Activated T-helper 17 cell treated with anti-CD3 and anti-CD28 coated beads, Interleukin-2, amount 50 U/mL, for 72 hours (primary cell): Measurements from ENCODE around the gene ACBD5. TPM values are rescaled to one million over a fixed set of nuclear protein-coding genes. Genes with fewer than 3 reads are reported as not detected.
"Not testable (repeated sequence)": the region's sequence is repeated elsewhere in the genome, so short reads cannot be mapped to it uniquely, and the experiment has no call there.

Experiments used
- ATAC-seq: fragments of 150-1000 bp; cut with Tn5 transposase; replicated peaks from 2 replicates; pipeline ENCODE4 v1.10.0; 2021; ENCODE audit warnings: mild to moderate bottlenecking, moderate library complexity
- H3K27ac Mint-ChIP-seq: one replicate; pipeline ENCODE4 v1.8.0; 2022; ENCODE audit warnings: mixed read lengths
- H3K27me3 Mint-ChIP-seq: one replicate; pipeline ENCODE4 v1.8.0; 2022; ENCODE audit warnings: mixed read lengths
- H3K36me3 Mint-ChIP-seq: one replicate; pipeline ENCODE4 v1.8.0; 2022; ENCODE audit warnings: low read depth, mild to moderate bottlenecking, mixed read lengths
- H3K4me1 Mint-ChIP-seq: one replicate; pipeline ENCODE4 v1.8.0; 2022; ENCODE audit warnings: mixed read lengths
- H3K4me3 Mint-ChIP-seq: one replicate; pipeline ENCODE4 v1.8.0; 2022; ENCODE audit warnings: mild to moderate bottlenecking, mixed read lengths
- H3K9me3 Mint-ChIP-seq: one replicate; pipeline ENCODE4 v1.8.0; 2022; ENCODE audit warnings: mixed read lengths
- total RNA-seq, 2 donors: library from RNA; stranded (reverse); gene quantifications; one replicate each; pipeline ENCODE4 v1.2.3, GENCODE V29; 2022

The ACBD5 gene
- total RNA-seq, 2 donors from 2014 or later: 25.9 to 27.4 TPM

- Mint-ChIP-seq H3K27ac (no peak overlapping the region), H3K9me3 (no peaks in the 10 kb centered on the region)
- no peak for ATAC-seq
Observed at GRCh38 chr10:27247006-27247405, 6.4 kb upstream of the ACBD5 start.

GRCh38 chr10:27245836-27246235, 5.2 kb upstream of the ACBD5 start:
- no peak overlapping the region for H3K4me3 Mint-ChIP-seq
- peaks cover 16% of the 10 kb centered on the region for H3K36me3 Mint-ChIP-seq
- no peak overlapping the region for H3K27ac Mint-ChIP-seq
- H3K27me3 Mint-ChIP-seq: no peaks in the 10 kb centered on the region
- H3K9me3 Mint-ChIP-seq: no peaks in the 10 kb centered on the region
- no peak for ATAC-seq
- peaks cover 15% of the 10 kb centered on the region for H3K4me1 Mint-ChIP-seq

More at GRCh38 chr10:27247006-27247405, 6.4 kb upstream of the ACBD5 start:
- Mint-ChIP-seq H3K4me1 (peaks cover 15% of the 10 kb centered on the region), H3K27me3 (no peaks in the 10 kb centered on the region), H3K4me3 (no peak overlapping the region), H3K36me3 (peaks cover 14% of the 10 kb centered on the region)

- Mint-ChIP-seq H3K4me1 (peaks cover 15% of the 10 kb centered on the region), H3K9me3 (no peaks in the 10 kb centered on the region), H3K27me3 (no peaks in the 10 kb centered on the region), H3K27ac (no peak overlapping the region), H3K36me3 (peaks cover 21% of the 10 kb centered on the region), H3K4me3 (peak overlapping the region; percentile 93)
- no peak for ATAC-seq
Observed at GRCh38 chr10:27244976-27245375, 4.4 kb upstream of the ACBD5 start.

- peaks cover 33% of the 10 kb centered on the region for H3K36me3 Mint-ChIP-seq
- ATAC-seq: peak; percentile 62
Observed at GRCh38 chr10:27242951-27243551, 2.5 kb upstream of the ACBD5 start.

GRCh38 chr10:27242473-27242950, 1.9 kb upstream of the ACBD5 start:
- Mint-ChIP-seq H3K4me3 (peak overlapping the region; percentile 93), H3K4me1 (peaks cover 12% of the 10 kb centered on the region), H3K27ac (peak overlapping the region; percentile 94), H3K36me3 (peaks cover 36% of the 10 kb centered on the region), H3K9me3 (no peaks in the 10 kb centered on the region), H3K27me3 (no peaks in the 10 kb centered on the region)
- no peak for ATAC-seq

More at GRCh38 chr10:27242951-27243551, 2.5 kb upstream of the ACBD5 start:
- no peaks in the 10 kb centered on the region for H3K9me3 Mint-ChIP-seq
- peak overlapping the region; percentile 94 for H3K27ac Mint-ChIP-seq
- H3K27me3 Mint-ChIP-seq: no peaks in the 10 kb centered on the region
- peak overlapping the region; percentile 93 for H3K4me3 Mint-ChIP-seq
- peaks cover 12% of the 10 kb centered on the region for H3K4me1 Mint-ChIP-seq

- H3K36me3 Mint-ChIP-seq: peaks cover 36% of the 10 kb centered on the region
- H3K27ac Mint-ChIP-seq: peak overlapping the region; percentile 94
- no peaks in the 10 kb centered on the region for H3K9me3 Mint-ChIP-seq
Observed at GRCh38 chr10:27241652-27242472, 1.3 kb upstream of the ACBD5 start.

GRCh38 chr10:27241010-27241651, 534 bp upstream of the ACBD5 start:
- Mint-ChIP-seq H3K27me3 (no peaks in the 10 kb centered on the region), H3K4me3 (peak overlapping the region; percentile 93), H3K27ac (peak overlapping the region; percentile 94)

More at GRCh38 chr10:27241652-27242472, 1.3 kb upstream of the ACBD5 start:
- H3K27me3 Mint-ChIP-seq: no peaks in the 10 kb centered on the region
- peak; percentile 77 for ATAC-seq
- H3K4me1 Mint-ChIP-seq: peaks cover 12% of the 10 kb centered on the region
- peak overlapping the region; percentile 93 for H3K4me3 Mint-ChIP-seq

GRCh38 chr10:27237531-27237930, 3.1 kb downstream of the ACBD5 start:
- H3K36me3 Mint-ChIP-seq: peaks cover 43% of the 10 kb centered on the region
- H3K4me3 Mint-ChIP-seq, H3K4me1 Mint-ChIP-seq, ATAC-seq, H3K27ac Mint-ChIP-seq, H3K9me3 Mint-ChIP-seq, H3K27me3 Mint-ChIP-seq: not testable (repeated sequence)

More at GRCh38 chr10:27241010-27241651, 534 bp upstream of the ACBD5 start:
- Mint-ChIP-seq H3K4me1 (peaks cover 12% of the 10 kb centered on the region), H3K36me3 (peaks cover 36% of the 10 kb centered on the region), H3K9me3 (no peaks in the 10 kb centered on the region)
- ATAC-seq: peak; percentile 0

GRCh38 chr10:27236589-27237128, 3.9 kb downstream of the ACBD5 start:
- not testable (repeated sequence) for H3K4me1 Mint-ChIP-seq, H3K9me3 Mint-ChIP-seq, ATAC-seq, H3K4me3 Mint-ChIP-seq, H3K27me3 Mint-ChIP-seq, H3K27ac Mint-ChIP-seq
- peaks cover 42% of the 10 kb centered on the region for H3K36me3 Mint-ChIP-seq

GRCh38 chr10:27235706-27236105, 4.9 kb downstream of the ACBD5 start:
- H3K4me1 Mint-ChIP-seq: no peaks in the 10 kb centered on the region
- H3K9me3 Mint-ChIP-seq: no peaks in the 10 kb centered on the region
- no peak overlapping the region for H3K27ac Mint-ChIP-seq
- no peak for ATAC-seq
- H3K4me3 Mint-ChIP-seq: no peak overlapping the region
- peaks cover 51% of the 10 kb centered on the region for H3K36me3 Mint-ChIP-seq
- H3K27me3 Mint-ChIP-seq: no peaks in the 10 kb centered on the region

- Mint-ChIP-seq H3K36me3 (peaks cover 68% of the 10 kb centered on the region), H3K4me3 (no peak overlapping the region), H3K4me1 (peaks cover 10% of the 10 kb centered on the region), H3K27me3 (no peaks in the 10 kb centered on the region), H3K9me3 (no peaks in the 10 kb centered on the region), H3K27ac (no peak overlapping the region)
- ATAC-seq: no peak
Observed at GRCh38 chr10:27230022-27230421, 10.6 kb downstream of the ACBD5 start.

- no peak for ATAC-seq
- Mint-ChIP-seq H3K4me1 (peaks cover 10% of the 10 kb centered on the region), H3K27me3 (no peaks in the 10 kb centered on the region), H3K9me3 (no peaks in the 10 kb centered on the region), H3K36me3 (peaks cover 67% of the 10 kb centered on the region), H3K27ac (no peak overlapping the region), H3K4me3 (no peak overlapping the region)
Observed at GRCh38 chr10:27225642-27226257, 14.8 kb downstream of the ACBD5 start.

GRCh38 chr10:27225011-27225590, 15.5 kb downstream of the ACBD5 start:
- Mint-ChIP-seq H3K27me3 (no peaks in the 10 kb centered on the region), H3K4me3 (no peak overlapping the region), H3K27ac (no peak overlapping the region), H3K4me1 (peaks cover 10% of the 10 kb centered on the region), H3K36me3 (peaks cover 67% of the 10 kb centered on the region), H3K9me3 (no peaks in the 10 kb centered on the region)
- no peak for ATAC-seq

GRCh38 chr10:27223964-27224363, 16.6 kb downstream of the ACBD5 start:
- Mint-ChIP-seq H3K27me3 (no peaks in the 10 kb centered on the region), H3K27ac (no peak overlapping the region), H3K36me3 (peaks cover 69% of the 10 kb centered on the region), H3K4me3 (no peak overlapping the region), H3K4me1 (peaks cover 10% of the 10 kb centered on the region), H3K9me3 (no peaks in the 10 kb centered on the region)
- peak; percentile 68 for ATAC-seq
